ENCODE measurements around the gene CACNG4. TPM values are rescaled to one million over a fixed set of nuclear protein-coding genes. Genes with fewer than 3 reads are reported as not detected.
A peak's percentile ranks its signal among the peaks of the same experiment; 100 is the strongest.

The CACNG4 gene
- total and polyA plus RNA-seq, 9 of the 15 experiments (the other 6 are each of a cell fraction or from before 2014, with no cell fraction given) = 0.07 TPM; not detected in 8

- CTCF ChIA-PET (ENCODE audit: low intra/inter-chr PET ratio) = no interaction called here
- Histone ChIP-seq H3K9ac (ENCODE audit: insufficient read depth in 1 of 2, low read depth in 2 of 2, low read length in 2 of 2) (no peak overlapping the region), H2AFZ (ENCODE audit: low read depth, low read length) (no peak overlapping the region), H3K27me3 (ENCODE audit: control insufficient read depth in 2 of 2, insufficient read depth in 2 of 2, low read length in 2 of 2) (peaks cover 42 to 84% of the 10 kb centered on the region in 2 experiments), H3K9me3 (replicated peaks; ENCODE audit: control insufficient read depth, insufficient read depth, low read depth, low read length) (no peaks in the 10 kb centered on the region), H3K9me1 (ENCODE audit: control insufficient read depth, insufficient read depth, low read length) (no peaks in the 10 kb centered on the region), H3K4me1 (replicated peaks in 1 of 2; ENCODE audit: control insufficient read depth in 2 of 2, insufficient read depth in 2 of 2, low read length in 2 of 2) (no peaks in the 10 kb centered on the region; a peak in 1 of 5 replicates), H4K20me1 (replicated peaks; ENCODE audit: control insufficient read depth, insufficient read depth, low read length) (no peaks in the 10 kb centered on the region; the same call in 1 of the 2 replicates), H3K79me2 (ENCODE audit: control insufficient read depth, insufficient read depth, low read length) (no peaks in the 10 kb centered on the region), H3K4me2 (ENCODE audit: insufficient read depth, low read length) (no peak overlapping the region), H3K36me3 (ENCODE audit: control insufficient read depth, insufficient read depth, low read length) (no peaks in the 10 kb centered on the region), H3K27ac (ENCODE audit: extremely low read depth, low read depth, low read length) (no peak overlapping the region), H3K4me3 (no peak overlapping the region)
- FAIRE-seq (no peak), ATAC-seq (no peak), DNase-seq (ENCODE audit: extremely low read depth in 1 of 4, low spot score in 3 of 4) (no peak)
- in situ Hi-C loops (cut with MboI) = no loop called here
- POLR2A ChIA-PET = interaction anchor here (0.6 kb wide), 2 partner anchors 550 to 1550 kb away, joined by 3 read pairs; no protein-coding TSS in a partner anchor
- WGBS (ENCODE audit: insufficient coverage, low coverage, missing lambda C conversion rate) = 2% methylated on average over 18 of the region's 18 CpGs
- no TSS peak for BruUV-seq (replicated peaks)
- TF ChIP-seq PBX2 (CRISPR knock-in tag; IDR thresholded peaks at IDR 0.05; ENCODE audit: low read depth) (no peak), PBX2 (tag; conservative IDR thresholded peaks at IDR 0.05; ENCODE audit: low read depth) (peak; percentile 77), MEIS2 (IDR thresholded peaks at IDR 0.05; ENCODE audit: partially characterized antibody) (peak; percentile 15), SMARCB1 (IDR thresholded peaks at IDR 0.05; ENCODE audit: insufficient read length, low read depth) (no peak)
- intact Hi-C loops (cut with micrococcal nuclease) = no loop called here
Observed at GRCh38 chr17:66945147-66945835, 19.2 kb upstream of the CACNG4 start.

Data from K562 (cell line).